ENCODE measurements around the gene STX5.
A peak's percentile ranks its signal among the peaks of the same experiment; 100 is the strongest.
"Not testable (repeated sequence)": the region's sequence is repeated elsewhere in the genome, so short reads cannot be mapped to it uniquely, and the experiment has no call there.

The STX5 gene

GRCh38 chr11:62831520-62832335, at the start of gene STX5:
STX5 (minus strand) TSS chr11:62832051; CDS start chr11:62831243, 808 bp downstream.
- peak; percentile 96 to 99 for DNase-seq

- DNase-seq: peak; percentile 78 to 82
Measured at GRCh38 chr11:62880803-62881578, 49.1 kb upstream of the STX5 start, which contains the start of gene SLC3A2. SLC3A2 (plus strand) TSS chr11:62880896; CDS start chr11:62881024, 128 bp downstream.

DNA sequence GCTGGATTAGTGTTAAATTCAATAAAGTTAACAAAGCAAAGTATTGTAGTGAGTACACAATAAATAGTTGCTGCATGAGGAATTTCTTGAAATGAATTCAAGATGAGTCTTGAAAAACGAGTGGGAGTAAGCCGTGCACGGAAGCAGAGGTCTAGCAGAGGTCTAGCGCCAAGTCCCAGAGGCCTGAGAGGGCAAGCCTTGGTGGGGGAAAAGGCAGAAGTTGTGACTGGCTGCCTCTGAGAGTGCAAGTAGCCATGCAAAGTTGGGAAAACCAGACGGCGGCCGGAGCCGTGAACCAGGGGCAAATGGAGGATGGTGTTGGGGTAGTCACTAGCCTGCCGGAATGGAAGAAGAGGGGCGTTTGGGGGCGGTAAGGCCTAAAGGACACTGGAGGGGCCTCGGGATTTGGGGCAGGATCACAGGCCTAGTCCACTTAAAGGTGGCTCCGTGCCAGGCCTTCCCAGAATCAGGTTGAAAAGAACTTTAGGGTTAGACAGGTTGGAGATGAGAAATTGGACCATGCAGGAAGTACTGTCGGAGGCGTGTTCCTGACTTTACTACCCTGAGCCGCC, 48.5 kb upstream of the STX5 start:
- DNase-seq: no peak

DNA sequence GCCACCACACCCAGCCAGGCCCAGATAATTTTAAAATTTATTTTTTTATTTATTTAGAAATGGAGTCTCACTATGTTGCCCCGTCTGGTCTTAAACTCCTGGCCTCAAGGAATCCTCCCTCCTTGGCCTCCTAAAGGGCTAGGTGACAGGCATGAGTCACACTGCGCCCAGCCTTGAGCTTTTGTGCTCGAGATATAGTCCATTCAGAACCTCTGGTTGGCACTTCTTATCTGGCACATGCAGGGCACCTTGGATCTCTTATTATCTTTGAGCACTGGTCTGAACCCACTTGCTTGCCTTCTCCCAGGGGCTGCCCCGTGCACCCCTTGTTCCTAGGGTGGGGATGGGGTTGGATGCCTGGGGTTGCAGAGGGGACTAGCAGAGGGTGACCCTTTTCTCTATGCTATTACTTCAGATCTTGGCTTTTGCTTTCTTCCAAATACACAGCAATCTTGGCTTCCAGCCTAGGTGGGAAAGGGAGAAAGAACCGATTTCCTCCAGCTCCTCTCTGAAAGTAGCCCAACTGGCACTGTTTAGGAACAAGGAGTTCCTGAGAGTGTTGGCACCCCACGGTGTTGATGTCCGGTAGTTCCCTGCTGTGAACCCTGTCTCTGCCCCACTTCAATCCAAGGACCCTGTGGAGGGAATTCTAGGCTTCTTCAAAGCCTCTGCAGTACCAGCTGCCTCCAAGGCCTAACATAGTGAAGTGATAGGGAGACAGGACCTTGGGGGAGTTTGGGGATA, 47.6 kb upstream of the STX5 start:
- DNase-seq: no peak

- DNase-seq: no peak
Measured at GRCh38 chr11:62876712-62877111, 44.9 kb upstream of the STX5 start.

DNA sequence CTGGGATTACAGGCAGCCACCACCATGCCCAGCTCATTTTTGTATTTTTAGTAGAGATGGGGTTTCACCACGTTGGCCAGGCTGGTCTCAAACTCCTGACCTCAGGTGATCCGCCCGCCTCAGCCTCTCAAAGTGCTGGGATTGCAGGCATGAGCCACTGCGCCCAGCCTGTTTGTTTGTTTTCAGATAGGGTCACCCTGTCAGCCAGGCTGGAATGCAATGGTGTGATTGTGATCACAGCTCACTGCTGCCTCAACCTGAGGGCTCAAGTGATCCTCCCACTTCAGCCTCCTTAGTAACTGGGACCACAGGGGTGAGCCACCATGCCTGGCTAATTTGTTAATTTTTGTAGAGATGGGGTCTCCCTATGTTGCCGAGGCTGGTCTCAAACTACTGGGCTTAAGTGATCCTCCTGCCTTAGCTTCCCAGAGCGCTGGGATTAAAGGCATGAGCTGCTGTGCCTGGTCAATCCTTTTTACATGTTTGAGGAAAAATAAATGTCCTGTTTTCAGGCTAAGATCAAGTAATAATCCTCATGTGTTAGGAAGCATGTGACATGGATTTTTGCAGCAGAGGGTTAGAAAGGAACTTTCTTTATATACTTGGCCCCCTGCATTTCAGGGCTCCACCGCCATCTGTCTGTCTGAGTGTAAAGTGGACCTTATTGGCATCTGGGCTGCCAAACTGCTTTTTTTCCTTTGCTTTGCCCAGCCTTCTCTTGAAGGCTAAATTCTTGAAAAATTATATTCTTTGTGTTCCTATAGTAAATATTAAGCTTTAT, 44.0 kb upstream of the STX5 start:
- DNase-seq: no peak

DNA sequence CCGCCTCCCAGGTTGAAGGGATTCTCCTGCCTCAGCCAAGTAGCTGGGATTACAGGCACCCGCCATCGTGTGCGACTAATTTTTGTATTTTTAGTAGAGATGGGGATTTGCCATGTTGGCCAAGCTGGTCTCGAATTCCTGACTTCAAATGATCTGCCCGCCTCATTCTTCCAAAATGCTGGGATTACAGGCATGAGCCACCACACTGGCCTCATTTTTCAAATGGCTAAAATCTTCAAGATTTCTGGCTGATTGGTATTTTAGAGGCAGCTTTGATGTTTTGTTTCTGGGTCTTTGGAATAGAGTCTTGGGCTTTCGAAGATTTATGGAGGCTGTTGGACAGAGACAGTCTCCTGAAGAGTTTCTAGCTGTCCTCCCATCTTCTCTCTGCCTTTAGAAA, 43.0 kb upstream of the STX5 start:
- no peak for DNase-seq

- DNase-seq: no peak
Measured at GRCh38 chr11:62865635-62866034, 33.8 kb upstream of the STX5 start.

DNA sequence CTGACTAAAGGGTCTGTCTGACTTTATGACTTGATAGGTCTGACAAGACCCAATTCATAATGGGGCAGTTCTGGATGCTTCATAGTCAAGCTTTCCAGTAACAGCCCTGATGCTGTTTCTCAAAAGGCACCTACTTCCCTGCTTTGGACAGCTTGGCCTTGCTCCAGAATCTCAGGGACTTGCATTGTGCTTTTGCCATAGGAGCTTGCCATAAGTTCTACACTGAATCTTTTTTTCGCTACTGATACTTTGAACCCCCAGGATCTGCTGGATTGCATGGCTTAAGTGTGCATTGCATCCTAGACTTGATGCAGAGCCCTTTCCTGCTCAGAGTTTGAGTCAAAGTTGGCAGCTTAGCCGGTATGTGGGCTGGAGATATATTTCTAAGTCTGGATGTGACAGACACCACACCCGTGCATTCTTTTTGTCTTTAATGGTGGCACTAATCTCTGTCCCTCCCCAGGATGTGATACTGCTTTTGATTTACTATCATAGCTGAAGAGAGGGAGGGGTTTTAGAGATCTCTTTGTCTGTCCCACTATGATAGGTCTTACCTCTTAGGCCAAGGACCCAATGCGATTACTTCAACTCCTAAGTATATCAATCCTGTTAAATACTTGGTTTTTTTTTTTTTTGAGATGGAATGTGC, 32.0 kb upstream of the STX5 start:
- DNase-seq: no peak

GRCh38 chr11:62861564-62862192, 29.8 kb upstream of the STX5 start:
- not testable (repeated sequence) for DNase-seq

- no peak for DNase-seq
Measured at GRCh38 chr11:62860835-62861563, 29.1 kb upstream of the STX5 start.

DNA sequence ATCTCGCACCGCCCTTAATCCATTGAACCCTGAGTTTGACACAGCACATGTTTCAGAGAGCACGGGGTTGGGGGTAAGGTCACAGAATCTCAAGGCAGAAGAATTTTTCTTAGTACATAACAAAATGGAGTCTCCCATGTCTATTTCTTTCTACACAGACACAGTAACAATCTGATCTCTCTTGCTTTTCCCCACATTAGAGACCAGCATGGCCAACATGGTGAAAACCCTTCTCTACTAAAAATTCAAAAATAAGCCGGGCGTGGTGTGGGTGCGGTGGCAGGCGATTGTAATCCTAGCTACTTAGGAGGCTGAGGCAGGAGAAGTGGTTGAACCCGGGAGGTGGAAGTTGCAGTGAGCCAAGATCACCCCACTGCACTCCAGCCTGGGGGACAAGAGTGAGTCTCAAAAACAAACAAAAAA, 27.4 kb upstream of the STX5 start:
- not testable (repeated sequence) for DNase-seq

DNA sequence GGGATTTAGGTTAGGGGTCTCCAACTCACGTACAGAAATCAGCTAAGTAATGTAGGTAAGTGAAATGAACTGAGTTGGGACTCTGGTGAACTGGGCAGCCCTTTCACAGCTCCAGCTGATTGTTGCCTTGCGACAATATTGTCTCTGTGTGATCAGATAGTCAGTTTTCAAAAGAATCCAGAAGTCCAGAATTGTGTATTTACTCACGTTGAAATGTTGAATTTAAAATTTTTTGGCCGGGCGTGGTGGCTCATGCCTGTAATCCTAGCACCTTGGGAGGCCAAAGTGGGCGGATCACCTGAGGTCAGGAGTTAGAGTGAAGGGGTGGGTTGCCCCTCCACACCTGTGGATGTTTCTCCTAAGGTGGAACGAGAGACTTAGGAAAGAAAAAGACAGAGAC, 26.4 kb upstream of the STX5 start:
- no peak for DNase-seq

GRCh38 chr11:62857541-62857982, 25.7 kb upstream of the STX5 start:
- DNase-seq: no peak

GRCh38 chr11:62856333-62856895, 24.6 kb upstream of the STX5 start:
- DNase-seq: no peak

DNA sequence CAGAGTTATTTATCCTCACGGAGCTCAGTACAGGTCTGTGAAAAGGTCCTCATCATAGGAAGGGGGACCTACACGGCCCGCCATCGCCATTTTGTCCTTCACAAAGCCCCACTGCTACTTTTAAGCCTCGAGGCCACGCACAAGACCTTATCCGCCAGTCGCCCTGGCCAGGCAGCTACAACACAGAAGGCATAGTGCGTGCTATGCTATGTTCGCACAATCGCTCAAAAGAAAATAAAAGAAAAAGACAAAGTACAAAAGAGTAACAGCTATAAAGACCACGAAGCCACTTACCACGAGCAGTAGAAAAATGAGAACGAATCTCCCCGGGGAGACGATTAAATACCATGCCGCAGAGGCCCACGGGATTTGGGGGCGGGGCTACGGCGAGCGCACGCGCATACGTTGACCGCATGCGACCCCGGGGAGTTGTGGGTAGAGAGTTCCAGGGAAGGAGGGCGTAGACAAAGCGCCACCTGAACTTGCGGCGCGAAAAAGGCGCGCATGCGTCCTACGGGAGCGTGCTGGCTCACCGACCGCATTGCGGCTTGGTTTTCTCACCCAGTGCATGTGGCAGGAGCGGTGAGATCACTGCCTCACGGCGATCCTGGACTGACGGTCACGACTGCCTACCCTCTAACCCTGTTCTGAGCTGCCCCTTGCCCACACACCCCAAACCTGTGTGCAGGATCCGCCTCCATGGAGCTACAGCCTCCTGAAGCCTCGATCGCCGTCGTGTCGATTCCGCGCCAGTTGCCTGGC, 23.9 kb upstream of the STX5 start:
- peak; percentile 93 to 95 for DNase-seq

GRCh38 chr11:62854825-62855570, 23.1 kb upstream of the STX5 start:
- DNase-seq: no peak

All from hippocampal formation (tissue), 2 donors.